A673 (cell line): ENCODE measurements around the gene HOXA1. TPM values are rescaled to one million over a fixed set of nuclear protein-coding genes. Genes with fewer than 3 reads are reported as not detected.

Experiments
- BruUV-seq: library from RNA; stranded (reverse); fragments of 400-500 nt; replicated peaks from 2 replicates; lab custom pipeline; 2021; lab: Mats Ljungman, UMichigan
- CTCF ChIA-PET: fragments of 300-600 bp; sonication (Branson Sonifier 250); formaldehyde crosslinking; loops from one replicate; lab custom pipeline; 2022; ENCODE audit warnings: antibody characterized with exemption; lab: Charles Lee
- POLR2A ChIA-PET: fragments of 300-600 bp; sonication (Branson Sonifier 250); formaldehyde crosslinking; loops from one replicate; lab custom pipeline; 2022; ENCODE audit warnings: antibody characterized with exemption; ENCODE audit not compliant: low non-redundant PET; lab: Charles Lee
- DNase-seq: peaks from one replicate; pipeline ENCODE4 v3.0.0-alpha.2; 2015; ENCODE audit warnings: low spot score
- H3K27ac ChIP-seq: fragments of 200-600 bp; sonication (generic); 2 replicates; pipeline ENCODE4 v1.5.1; 2016; ENCODE audit warnings: mixed run types, low read depth, mild to moderate bottlenecking, mixed read lengths, antibody characterized with exemption, low read length; ENCODE audit not compliant: poor library complexity, severe bottlenecking
- H3K27me3 ChIP-seq: fragments of 200-600 bp; sonication (generic); replicated peaks from 2 replicates; pipeline ENCODE4 v1.6.1; 2017; ENCODE audit warnings: mixed run types, low read depth, mild to moderate bottlenecking, mixed read lengths, antibody characterized with exemption, low read length; ENCODE audit not compliant: insufficient read depth, poor library complexity
- H3K36me3 ChIP-seq: fragments of 200-600 bp; sonication (generic); 2 replicates; pipeline ENCODE4 v1.6.1; 2016; ENCODE audit warnings: mixed run types, mild to moderate bottlenecking, mixed read lengths, antibody characterized with exemption, low read length; ENCODE audit not compliant: insufficient read depth, poor library complexity, severe bottlenecking
- H3K4me1 ChIP-seq: fragments of 200-600 bp; sonication (generic); 2 replicates; pipeline ENCODE4 v1.6.1; 2017; ENCODE audit warnings: mixed run types, mild to moderate bottlenecking, mixed read lengths, antibody characterized with exemption, low read length; ENCODE audit not compliant: insufficient read depth, poor library complexity, severe bottlenecking
- H3K4me3 ChIP-seq: fragments of 200-600 bp; sonication (generic); 2 replicates; pipeline ENCODE4 v1.5.1; 2016; ENCODE audit warnings: low read depth, mixed run types, mild to moderate bottlenecking, mixed read lengths, low read length; ENCODE audit not compliant: poor library complexity, severe bottlenecking
- H3K9me3 ChIP-seq: fragments of 200-600 bp; sonication (generic); 2 replicates; pipeline ENCODE4 v1.6.1; 2016; ENCODE audit warnings: mixed run types, low read depth, mild to moderate bottlenecking, mixed read lengths, antibody characterized with exemption, low read length; ENCODE audit not compliant: poor library complexity, severe bottlenecking
- CTCF ChIP-seq: fragments of 300-800, 200-600 bp; sonication (generic); conservative IDR thresholded peaks from 2 replicates; pipeline ENCODE4 v1.5.1; 2017; ENCODE audit warnings: low read depth, mild to moderate bottlenecking, antibody characterized with exemption, low read length, moderate library complexity, mixed read lengths
- EZH2 ChIP-seq: fragments of 200-600 bp; sonication (generic); IDR thresholded peaks from 2 replicates; pipeline ENCODE4 v1.6.1; 2017; ENCODE audit warnings: borderline replicate concordance, low read depth, mild to moderate bottlenecking, mixed read lengths, antibody characterized with exemption, low read length; ENCODE audit not compliant: poor library complexity, severe bottlenecking
- intact Hi-C: fragments of 100-400 bp; cut with micrococcal nuclease; formaldehyde crosslinking; loops from one replicate; pipeline ENCODE4 v1.10.0; 2022; ENCODE audit not compliant: unreplicated experiment
- total RNA-seq: library from RNA; stranded (reverse); gene quantifications from 2 replicates; pipeline ENCODE4 v1.2.3, GENCODE V29; 2021

HOXA1 gene
- total RNA-seq, 1 experiment from 2014 or later: not detected

GRCh38 chr7:27143950-27144780, 48.4 kb upstream of the HOXA1 start:
- DNase-seq: no peak
- no TSS peak for BruUV-seq
- POLR2A ChIA-PET: no interaction called here
- intact Hi-C loops: loop anchor here (5.0 kb wide), 1 partner anchor 1272 kb away; no protein-coding TSS in a partner anchor
- H3K27me3 ChIP-seq: peaks cover 100% of the 10 kb centered on the region
- H3K9me3 ChIP-seq: no peaks in the 10 kb centered on the region
- H3K4me3 ChIP-seq: peak overlapping the region; percentile 30
- TF ChIP-seq CTCF: 0 out of 2 replicates have a peak, but pooled peaks have one; percentile 3
- no peak for TF ChIP-seq EZH2
- no peaks in the 10 kb centered on the region for H3K36me3 ChIP-seq
- no peak overlapping the region for H3K27ac ChIP-seq
- CTCF ChIA-PET: interaction anchor here (1.6 kb wide), 1 partner anchor 17 kb away, joined by 5 read pairs; no protein-coding TSS in a partner anchor
- H3K4me1 ChIP-seq: peaks cover 18% of the 10 kb centered on the region

DNA sequence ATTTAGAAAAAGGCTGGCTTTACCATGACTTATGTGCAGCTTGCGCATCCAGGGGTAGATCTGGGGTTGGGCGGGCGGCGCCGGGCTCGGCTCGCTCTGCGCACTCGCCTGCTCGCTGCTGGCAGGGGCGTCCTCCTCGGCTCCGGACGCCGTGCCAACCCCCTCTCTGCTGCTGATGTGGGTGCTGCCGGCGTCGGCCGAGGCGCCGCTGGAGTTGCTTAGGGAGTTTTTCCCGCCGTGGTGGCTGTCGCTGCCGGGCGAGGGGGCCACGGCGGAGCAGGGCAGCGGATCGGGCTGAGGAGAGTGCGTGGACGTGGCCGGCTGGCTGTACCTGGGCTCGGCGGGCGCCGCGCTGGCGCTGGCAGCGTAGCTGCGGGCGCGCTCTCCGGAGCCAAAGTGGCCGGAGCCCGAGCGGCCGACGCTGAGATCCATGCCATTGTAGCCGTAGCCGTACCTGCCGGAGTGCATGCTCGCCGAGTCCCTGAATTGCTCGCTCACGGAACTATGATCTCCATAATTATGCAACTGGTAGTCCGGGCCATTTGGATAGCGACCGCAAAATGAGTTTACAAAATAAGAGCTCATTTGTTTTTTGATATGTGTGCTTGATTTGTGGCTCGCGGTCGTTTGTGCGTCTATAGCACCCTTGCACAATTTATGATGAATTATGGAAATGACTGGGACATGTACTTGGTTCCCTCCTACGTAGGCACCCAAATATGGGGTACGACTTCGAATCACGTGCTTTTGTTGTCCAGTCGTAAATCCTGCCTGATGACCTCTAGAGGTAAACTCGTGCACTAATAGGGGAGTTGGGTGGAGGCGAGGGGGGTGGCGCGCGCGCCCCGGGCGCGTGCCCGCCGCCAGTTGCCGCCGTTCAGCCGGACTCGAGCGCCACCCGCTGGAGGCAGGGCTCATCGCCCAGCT, 47.5 kb upstream of the HOXA1 start, which contains the start of gene HOXA5:
HOXA5 (minus strand) TSS at position 659 of the 927 bp plus-strand sequence; CDS start at position 585, 74 bp downstream.
- CTCF ChIA-PET: interaction anchor here (1.6 kb wide), 1 partner anchor 18 kb away, joined by 5 read pairs; no protein-coding TSS in a partner anchor
- Histone ChIP-seq H3K4me1 (peaks cover 16% of the 10 kb centered on the region), H3K9me3 (no peaks in the 10 kb centered on the region), H3K36me3 (no peaks in the 10 kb centered on the region), H3K4me3 (peak within 1 kb of the TSS; percentile 30), H3K27ac (no peak within 1 kb of the TSS), H3K27me3 (peaks cover 100% of the 10 kb centered on the region)
- POLR2A ChIA-PET: no interaction called here
- intact Hi-C loops: loop anchor here (5.0 kb wide), 1 partner anchor 1271 kb away; no protein-coding TSS in a partner anchor
- TF ChIP-seq CTCF (peak; percentile 72), EZH2 (peak; percentile 72)
- peak; percentile 44 for DNase-seq
- BruUV-seq: no TSS peak

DNA sequence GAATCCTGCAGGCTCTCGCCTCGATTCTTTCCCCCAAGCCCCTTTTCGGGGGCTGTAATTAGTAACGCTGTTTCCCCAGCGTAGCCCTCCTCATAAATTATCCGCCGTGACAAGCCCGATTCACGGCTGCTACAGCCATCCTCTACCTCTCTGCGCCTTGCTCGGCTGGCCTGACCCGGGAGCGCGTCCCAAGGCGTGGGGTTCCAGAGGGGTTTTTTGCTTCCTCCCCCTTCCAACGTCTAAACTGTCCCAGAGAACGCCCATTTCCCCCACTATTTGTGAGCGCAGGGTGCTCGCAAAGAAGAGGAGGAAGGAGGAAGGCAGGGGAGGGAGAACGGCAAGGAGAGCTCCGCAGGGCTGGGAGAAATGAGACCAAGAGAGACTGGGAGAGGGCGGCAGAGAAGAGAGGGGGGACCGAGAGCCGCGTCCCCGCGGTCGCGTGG, 46.8 kb upstream of the HOXA1 start:
- intact Hi-C loops: loop anchor here (5.0 kb wide), 1 partner anchor 1270 kb away; no protein-coding TSS in a partner anchor
- Histone ChIP-seq H3K4me1 (peaks cover 13% of the 10 kb centered on the region), H3K36me3 (no peaks in the 10 kb centered on the region), H3K9me3 (no peaks in the 10 kb centered on the region), H3K4me3 (no peak overlapping the region), H3K27me3 (peaks cover 100% of the 10 kb centered on the region), H3K27ac (no peak overlapping the region)
- TF ChIP-seq EZH2: peak; percentile 84
- no peak for TF ChIP-seq CTCF
- CTCF ChIA-PET: no interaction called here
- POLR2A ChIA-PET: no interaction called here
- BruUV-seq: no TSS peak
- DNase-seq: no peak
